GM12874 (cell line): ENCODE measurements around the gene S100A2.

ENCODE experiments used
- CTCF ChIP-seq: IDR thresholded peaks from 2 replicates; pipeline ENCODE4 v1.5.1; 2011; ENCODE audit warnings: low read depth, mild to moderate bottlenecking, control low read depth, low read length, moderate library complexity; ENCODE audit not compliant: insufficient read depth

The S100A2 gene

GRCh38 chr1:153536671-153537375, 28.8 kb downstream of the S100A2 start:
- no peak for TF ChIP-seq CTCF

- no peak for TF ChIP-seq CTCF
These were observed 29.5 kb downstream of the S100A2 start for GRCh38 chr1:153536012-153536670.

- TF ChIP-seq CTCF, result no peak
These were observed 30.2 kb downstream of the S100A2 start, which contains the start of gene S100A6 for GRCh38 chr1:153535242-153536011. Gene S100A6 (minus strand): TSS chr1:153535991. CDS start chr1:153535339, 652 bp downstream.

GRCh38 chr1:153534925-153535241, 30.8 kb downstream of the S100A2 start:
- no peak for TF ChIP-seq CTCF

GRCh38 chr1:153534226-153534924, 31.3 kb downstream of the S100A2 start:
- no peak for TF ChIP-seq CTCF

GRCh38 chr1:153533689-153534201, 31.9 kb downstream of the S100A2 start:
- TF ChIP-seq CTCF, result no peak
